AG04450 (cell line): ENCODE data around the gene LARGE1. TPM values are rescaled to one million over a fixed set of nuclear protein-coding genes. Genes with fewer than 3 reads are reported as not detected.

Experiments used
- CTCF ChIA-PET: fragments of 300-600, 350-600 bp; formaldehyde crosslinking; extraction: SDS; loops from one replicate; lab custom pipeline; 2022; ENCODE audit warnings: antibody characterized with exemption, inconsistent platforms; lab: Charles Lee
- POLR2A ChIA-PET: fragments of 350-600 bp; formaldehyde crosslinking; extraction: SDS; loops from one replicate; lab custom pipeline; 2021; ENCODE audit warnings: antibody characterized with exemption, inconsistent platforms; lab: Yijun Ruan, JAX
- DNase-seq: peaks from one replicate; pipeline ENCODE4 v3.0.0-alpha.2; 2011; ENCODE audit warnings: low read depth, low spot score
- H3K27ac ChIP-seq: one replicate; pipeline ENCODE4 v1.5.1; 2012; ENCODE audit warnings: low read depth, low read length, control low read depth
- H3K27me3 ChIP-seq: one replicate; pipeline ENCODE4 v1.6.0; 2012; ENCODE audit warnings: low read length; ENCODE audit not compliant: control insufficient read depth, insufficient read depth
- H3K4me3 ChIP-seq: 2 replicates; pipeline ENCODE4 v1.5.1; 2011; ENCODE audit warnings: mild to moderate bottlenecking, low read depth, low read length, control low read depth
- H3K9me3 ChIP-seq: 2 replicates; pipeline ENCODE4 v1.5.1; 2012; ENCODE audit warnings: low read length; ENCODE audit not compliant: control insufficient read depth, insufficient read depth
- CTCF ChIP-seq: IDR thresholded peaks from 2 replicates; pipeline ENCODE4 v1.5.1; 2011; ENCODE audit warnings: low read depth, low read length, control low read depth, inconsistent platforms
- polyA plus RNA-seq: library from polyadenylated mRNA; depleted of rRNA; stranded (reverse); fragments of >200 nt; gene quantifications from 2 replicates; pipeline ENCODE4 v1.2.3, GENCODE V29; 2011

The LARGE1 gene
- polyA plus RNA-seq, 1 experiment, result 8.4 TPM

- no peak for DNase-seq
- no peaks in the 10 kb centered on the region for H3K27me3 ChIP-seq
- no peak overlapping the region for H3K4me3 ChIP-seq
- ChIA-PET CTCF (interaction anchor here (0.5 to 2.2 kb wide), 4 partner anchors 64 to 399 kb away, joined by 4 to 7 read pairs (median 4); no protein-coding TSS in a partner anchor), POLR2A (no interaction called here)
- H3K9me3 ChIP-seq, result no peaks in the 10 kb centered on the region; the same call in 1 of the 2 replicates
- H3K27ac ChIP-seq, result no peak overlapping the region
- TF ChIP-seq CTCF, result peak; percentile 50
Observed at GRCh38 chr22:33917744-33918406, 2.4 kb downstream of the LARGE1 start.

GRCh38 chr22:33914699-33915098, 5.6 kb downstream of the LARGE1 start:
- no peak for TF ChIP-seq CTCF
- Histone ChIP-seq H3K27me3 (no peaks in the 10 kb centered on the region), H3K9me3 (no peaks in the 10 kb centered on the region; the same call in 1 of the 2 replicates), H3K27ac (no peak overlapping the region), H3K4me3 (no peak overlapping the region)
- CTCF ChIA-PET, result interaction anchor here (1.6 kb wide), 1 partner anchor 9 kb away, joined by 5 read pairs; no protein-coding TSS in a partner anchor
- no peak for DNase-seq
- POLR2A ChIA-PET, result no interaction called here

GRCh38 chr22:33914131-33914530, 6.1 kb downstream of the LARGE1 start:
- ChIA-PET CTCF (interaction anchor here (0.7 to 1.6 kb wide), 2 partner anchors 9 to 395 kb away, joined by 3 to 5 read pairs; no protein-coding TSS in a partner anchor), POLR2A (no interaction called here)
- TF ChIP-seq CTCF, result no peak
- H3K27me3 ChIP-seq, result no peaks in the 10 kb centered on the region
- no peak overlapping the region for H3K4me3 ChIP-seq
- H3K9me3 ChIP-seq, result no peaks in the 10 kb centered on the region
- no peak for DNase-seq
- no peak overlapping the region for H3K27ac ChIP-seq

GRCh38 chr22:33913188-33913587, 7.1 kb downstream of the LARGE1 start:
- Histone ChIP-seq H3K4me3 (no peak overlapping the region), H3K9me3 (no peaks in the 10 kb centered on the region), H3K27ac (no peak overlapping the region), H3K27me3 (no peaks in the 10 kb centered on the region)
- no peak for TF ChIP-seq CTCF
- DNase-seq, result no peak
- CTCF ChIA-PET, result interaction anchor here (0.7 to 1.6 kb wide), 2 partner anchors 10 to 394 kb away, joined by 3 to 5 read pairs; no protein-coding TSS in a partner anchor
- POLR2A ChIA-PET, result no interaction called here

GRCh38 chr22:33909911-33910310, 10.4 kb downstream of the LARGE1 start:
- ChIA-PET POLR2A (no interaction called here), CTCF (no interaction called here)
- TF ChIP-seq CTCF, result no peak
- Histone ChIP-seq H3K4me3 (no peak overlapping the region), H3K27me3 (no peaks in the 10 kb centered on the region), H3K9me3 (no peaks in the 10 kb centered on the region), H3K27ac (no peak overlapping the region)
- DNase-seq, result no peak
